ENCODE data around the gene USF1. TPM values are rescaled to one million over a fixed set of nuclear protein-coding genes. Genes with fewer than 3 reads are reported as not detected.
A peak's percentile ranks its signal among the peaks of the same experiment; 100 is the strongest.
"Not testable (repeated sequence)": the region's sequence is repeated elsewhere in the genome, so short reads cannot be mapped to it uniquely, and the experiment has no call there.

USF1 gene
- total RNA-seq, 1 experiment from 2014 or later: 75.4 TPM

DNA sequence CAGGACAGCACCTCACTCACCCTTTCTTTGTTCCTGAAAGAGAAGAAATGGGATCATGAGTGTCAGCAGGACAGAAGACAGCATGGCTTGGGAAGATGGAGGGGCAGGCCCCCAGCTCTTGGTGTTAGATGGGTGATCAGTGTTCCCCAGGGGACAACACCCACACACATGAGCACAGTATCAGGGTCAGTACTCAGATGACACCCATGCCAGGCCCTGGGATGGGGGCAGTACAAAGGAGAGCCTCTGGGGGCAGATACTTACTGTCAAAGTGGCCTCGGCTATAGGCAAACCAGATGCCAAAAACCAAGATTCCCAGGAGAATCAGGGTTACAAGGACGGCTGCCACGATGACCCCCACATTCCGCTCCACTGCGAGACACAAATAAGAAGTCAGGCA, 46.4 kb downstream of the USF1 start:
- CTCF ChIA-PET: interaction anchor here (1.3 kb wide), 1 partner anchor 98 kb away, joined by 4 read pairs; no protein-coding TSS in a partner anchor
- Mint-ChIP-seq H3K9me3 (ENCODE audit: low read depth, unreplicated experiment) (no peaks in the 10 kb centered on the region), H3K36me3 (ENCODE audit: insufficient read depth, unreplicated experiment) (peaks cover 68% of the 10 kb centered on the region), H3K4me3 (ENCODE audit: low read depth, unreplicated experiment) (no peak overlapping the region), H3K27me3 (ENCODE audit: unreplicated experiment) (no peaks in the 10 kb centered on the region), H3K27ac (ENCODE audit: unreplicated experiment) (no peak overlapping the region), H3K4me1 (ENCODE audit: low read depth, unreplicated experiment) (peaks cover 41% of the 10 kb centered on the region)
- no TSS peak for BruUV-seq (replicated peaks)
- intact Hi-C loops (cut with micrococcal nuclease; ENCODE audit: unreplicated experiment): no loop called here
- no peak for DNase-seq
- TF ChIP-seq, protein P1, sequence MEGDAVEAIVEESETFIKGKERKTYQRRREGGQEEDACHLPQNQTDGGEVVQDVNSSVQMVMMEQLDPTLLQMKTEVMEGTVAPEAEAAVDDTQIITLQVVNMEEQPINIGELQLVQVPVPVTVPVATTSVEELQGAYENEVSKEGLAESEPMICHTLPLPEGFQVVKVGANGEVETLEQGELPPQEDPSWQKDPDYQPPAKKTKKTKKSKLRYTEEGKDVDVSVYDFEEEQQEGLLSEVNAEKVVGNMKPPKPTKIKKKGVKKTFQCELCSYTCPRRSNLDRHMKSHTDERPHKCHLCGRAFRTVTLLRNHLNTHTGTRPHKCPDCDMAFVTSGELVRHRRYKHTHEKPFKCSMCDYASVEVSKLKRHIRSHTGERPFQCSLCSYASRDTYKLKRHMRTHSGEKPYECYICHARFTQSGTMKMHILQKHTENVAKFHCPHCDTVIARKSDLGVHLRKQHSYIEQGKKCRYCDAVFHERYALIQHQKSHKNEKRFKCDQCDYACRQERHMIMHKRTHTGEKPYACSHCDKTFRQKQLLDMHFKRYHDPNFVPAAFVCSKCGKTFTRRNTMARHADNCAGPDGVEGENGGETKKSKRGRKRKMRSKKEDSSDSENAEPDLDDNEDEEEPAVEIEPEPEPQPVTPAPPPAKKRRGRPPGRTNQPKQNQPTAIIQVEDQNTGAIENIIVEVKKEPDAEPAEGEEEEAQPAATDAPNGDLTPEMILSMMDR (IDR thresholded peaks at IDR 0.05; ENCODE audit: unreplicated experiment): no peak

DNA sequence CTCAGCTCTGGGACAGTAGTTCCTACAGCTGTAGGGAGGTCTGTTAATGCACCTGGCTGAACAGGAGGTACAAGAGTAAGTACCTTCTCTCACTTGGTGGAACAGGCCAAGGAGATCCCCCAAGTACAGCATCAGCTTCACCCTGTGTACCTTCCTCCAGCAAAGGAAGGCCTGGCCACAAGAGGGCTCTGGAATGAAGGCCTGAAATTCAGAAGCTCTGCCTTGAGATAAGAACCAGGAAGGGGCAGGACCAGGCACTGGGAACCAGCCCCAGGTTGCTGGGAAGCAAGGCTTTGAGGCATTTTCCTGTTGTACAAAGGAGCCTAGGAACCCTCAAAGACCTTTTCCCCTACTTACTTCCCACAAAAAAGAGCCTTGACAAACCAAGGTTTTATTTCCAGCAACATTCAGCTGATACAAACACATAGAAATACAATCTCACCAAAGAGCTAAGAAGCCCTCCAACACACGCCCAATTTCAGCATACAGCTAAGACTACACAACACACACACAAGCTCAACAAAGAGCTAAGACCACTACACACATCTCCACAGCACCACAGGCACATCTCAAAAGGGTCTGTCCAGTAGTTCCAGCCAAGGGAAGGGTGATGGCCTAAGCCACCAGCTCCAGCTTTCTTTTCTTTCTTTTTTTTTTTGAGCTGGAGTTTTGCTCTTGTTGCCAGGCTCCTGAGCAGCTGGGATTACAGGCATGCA, 48.3 kb downstream of the USF1 start:
- TF ChIP-seq, protein P1 (IDR thresholded peaks at IDR 0.05; ENCODE audit: unreplicated experiment): peak; percentile 68
- Mint-ChIP-seq H3K9me3 (ENCODE audit: low read depth, unreplicated experiment) (no peaks in the 10 kb centered on the region), H3K27me3 (ENCODE audit: unreplicated experiment) (no peaks in the 10 kb centered on the region), H3K4me1 (ENCODE audit: low read depth, unreplicated experiment) (peaks cover 56% of the 10 kb centered on the region), H3K4me3 (ENCODE audit: low read depth, unreplicated experiment) (peak overlapping the region; percentile 2), H3K27ac (ENCODE audit: unreplicated experiment) (peak overlapping the region; percentile 71), H3K36me3 (ENCODE audit: insufficient read depth, unreplicated experiment) (peaks cover 83% of the 10 kb centered on the region)
- BruUV-seq (replicated peaks): no TSS peak
- CTCF ChIA-PET: interaction anchor here (0.6 to 2.2 kb wide), 16 partner anchors 10 to 135 kb away, joined by 3 to 35 read pairs (median 5); partner anchors contain the start of genes DEDD, F11R, KLHDC9 and TSTD1
- intact Hi-C loops (cut with micrococcal nuclease; ENCODE audit: unreplicated experiment): no loop called here
- peak; percentile 80 for DNase-seq

DNA sequence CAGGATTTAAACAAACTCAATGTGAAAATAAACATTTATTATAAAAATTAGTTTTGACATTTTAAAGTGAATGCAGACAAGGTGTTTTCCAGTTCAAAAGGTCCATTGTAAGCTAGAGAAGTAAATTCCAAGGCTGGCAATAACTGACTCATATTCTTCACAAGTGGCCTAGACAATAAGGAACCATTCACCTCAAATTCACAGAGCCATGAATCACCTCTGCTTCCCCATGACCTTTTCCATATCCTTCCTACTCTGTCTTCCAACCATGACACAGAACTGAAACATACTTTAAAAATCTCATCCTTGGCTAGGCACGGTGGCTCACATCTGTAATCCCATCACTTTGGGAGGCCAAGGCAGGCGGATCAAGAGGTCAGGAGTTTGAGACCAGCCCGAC, 49.6 kb downstream of the USF1 start:
- CTCF ChIA-PET: interaction anchor here (1.1 to 1.6 kb wide), 3 partner anchors 17 to 25 kb away, joined by 3 to 9 read pairs (median 6); partner anchors contain the start of gene F11R
- peak overlapping the region; percentile 82 for H3K27ac Mint-ChIP-seq (ENCODE audit: unreplicated experiment)
- H3K9me3 Mint-ChIP-seq (ENCODE audit: low read depth, unreplicated experiment): no peaks in the 10 kb centered on the region
- H3K4me1 Mint-ChIP-seq (ENCODE audit: low read depth, unreplicated experiment): peaks cover 56% of the 10 kb centered on the region
- intact Hi-C loops (cut with micrococcal nuclease; ENCODE audit: unreplicated experiment): no loop called here
- no TSS peak for BruUV-seq (replicated peaks)
- TF ChIP-seq, protein P1 (IDR thresholded peaks at IDR 0.05; ENCODE audit: unreplicated experiment): no peak
- H3K36me3 Mint-ChIP-seq (ENCODE audit: insufficient read depth, unreplicated experiment): peaks cover 80% of the 10 kb centered on the region
- H3K4me3 Mint-ChIP-seq (ENCODE audit: low read depth, unreplicated experiment): no peak overlapping the region
- no peak for DNase-seq
- H3K27me3 Mint-ChIP-seq (ENCODE audit: unreplicated experiment): no peaks in the 10 kb centered on the region

DNA sequence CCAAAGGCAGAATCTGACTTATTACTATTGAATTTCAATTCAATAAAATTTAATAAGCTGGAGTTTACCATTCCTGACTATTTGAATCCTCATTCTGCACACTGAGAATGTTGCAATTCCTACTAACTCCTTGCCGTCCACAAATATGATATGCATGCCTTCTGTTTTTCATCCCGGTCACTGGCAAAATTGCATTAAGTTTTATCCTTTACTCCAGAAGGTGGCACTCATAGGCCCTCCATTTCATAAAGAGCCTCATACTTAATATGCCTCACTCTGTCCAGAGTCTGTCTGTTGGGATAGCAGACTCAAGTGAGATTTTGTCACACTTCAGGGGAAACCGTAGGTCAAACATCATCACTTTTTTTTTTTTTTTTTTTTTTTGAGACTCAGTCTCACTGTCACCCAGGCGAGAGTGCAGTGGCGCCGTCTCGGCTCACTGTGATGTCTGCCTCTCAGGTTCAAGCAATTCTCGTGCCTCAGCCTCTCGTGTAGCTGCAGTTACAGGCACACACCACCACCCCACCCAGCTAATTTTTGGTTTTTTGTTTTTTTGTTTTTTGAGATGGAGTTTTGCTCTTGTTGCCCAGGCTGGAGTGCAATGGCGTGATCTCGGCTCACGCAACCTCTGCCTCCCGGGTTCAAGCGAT, 52.1 kb downstream of the USF1 start:
- Mint-ChIP-seq H3K4me1 (ENCODE audit: low read depth, unreplicated experiment) (peaks cover 65% of the 10 kb centered on the region), H3K27me3 (ENCODE audit: unreplicated experiment) (no peaks in the 10 kb centered on the region), H3K9me3 (ENCODE audit: low read depth, unreplicated experiment) (no peaks in the 10 kb centered on the region), H3K36me3 (ENCODE audit: insufficient read depth, unreplicated experiment) (peaks cover 73% of the 10 kb centered on the region), H3K27ac (ENCODE audit: unreplicated experiment) (peak overlapping the region; percentile 45), H3K4me3 (ENCODE audit: low read depth, unreplicated experiment) (no peak overlapping the region)
- TF ChIP-seq, protein P1 (IDR thresholded peaks at IDR 0.05; ENCODE audit: unreplicated experiment): peak; percentile 12
- intact Hi-C loops (cut with micrococcal nuclease; ENCODE audit: unreplicated experiment): loop anchor here (2.0 to 5.0 kb wide), 2 partner anchors 49 to 103 kb away; no protein-coding TSS in a partner anchor
- DNase-seq: no peak
- CTCF ChIA-PET: interaction anchor here (0.8 to 1.1 kb wide), 2 partner anchors 45 to 78 kb away, joined by 4 to 7 read pairs; partner anchors contain the start of gene TSTD1
- no TSS peak for BruUV-seq (replicated peaks)

GRCh38 chr1:160992036-160992435, 53.7 kb downstream of the USF1 start:
- CTCF ChIA-PET: interaction anchor here (0.7 to 2.0 kb wide), 3 partner anchors 9 to 763 kb away, joined by 3 to 7 read pairs (median 5); partner anchors contain the start of gene F11R
- not testable (repeated sequence) for H3K4me3 Mint-ChIP-seq (ENCODE audit: low read depth, unreplicated experiment); DNase-seq; H3K9me3 Mint-ChIP-seq (ENCODE audit: low read depth, unreplicated experiment); H3K27ac Mint-ChIP-seq (ENCODE audit: unreplicated experiment); H3K27me3 Mint-ChIP-seq (ENCODE audit: unreplicated experiment); BruUV-seq (replicated peaks)
- Mint-ChIP-seq H3K4me1 (ENCODE audit: low read depth, unreplicated experiment) (peaks cover 49% of the 10 kb centered on the region), H3K36me3 (ENCODE audit: insufficient read depth, unreplicated experiment) (peaks cover 60% of the 10 kb centered on the region)
- intact Hi-C loops (cut with micrococcal nuclease; ENCODE audit: unreplicated experiment): loop anchor here (2.0 to 5.0 kb wide), 2 partner anchors 50 to 105 kb away; no protein-coding TSS in a partner anchor
